ENCODE data around the gene FOXD2.

- TF ChIP-seq CTCF (IDR thresholded peaks at IDR 0.05): no peak
- TF ChIP-seq POLR2A (IDR thresholded peaks at IDR 0.05): no peak
These were observed 44.7 kb upstream of the FOXD2 start for GRCh38 chr1:47393141-47393540.
